ENCODE data around the gene UPF3A.

DNA sequence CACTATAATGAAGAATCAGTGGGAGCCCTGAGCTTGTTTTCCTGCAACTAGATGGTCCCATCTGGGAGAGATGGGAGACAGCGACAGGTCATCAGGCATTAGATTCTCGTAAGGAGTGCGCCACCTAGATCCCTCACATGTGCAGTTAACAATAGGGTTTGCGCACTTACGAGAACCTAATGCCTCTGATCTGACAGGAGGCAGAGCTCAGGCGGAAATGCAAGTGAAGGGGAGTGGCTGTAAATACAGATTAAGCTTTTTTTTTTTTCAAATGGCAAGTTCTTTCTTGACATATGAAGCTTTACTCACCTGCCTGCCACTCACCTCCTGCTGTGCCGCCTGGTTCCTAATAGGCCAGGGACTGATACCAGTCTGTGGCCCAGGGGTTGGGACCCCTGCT lies 32.3 kb upstream of the UPF3A start:
- TF ChIP-seq, protein P1, sequence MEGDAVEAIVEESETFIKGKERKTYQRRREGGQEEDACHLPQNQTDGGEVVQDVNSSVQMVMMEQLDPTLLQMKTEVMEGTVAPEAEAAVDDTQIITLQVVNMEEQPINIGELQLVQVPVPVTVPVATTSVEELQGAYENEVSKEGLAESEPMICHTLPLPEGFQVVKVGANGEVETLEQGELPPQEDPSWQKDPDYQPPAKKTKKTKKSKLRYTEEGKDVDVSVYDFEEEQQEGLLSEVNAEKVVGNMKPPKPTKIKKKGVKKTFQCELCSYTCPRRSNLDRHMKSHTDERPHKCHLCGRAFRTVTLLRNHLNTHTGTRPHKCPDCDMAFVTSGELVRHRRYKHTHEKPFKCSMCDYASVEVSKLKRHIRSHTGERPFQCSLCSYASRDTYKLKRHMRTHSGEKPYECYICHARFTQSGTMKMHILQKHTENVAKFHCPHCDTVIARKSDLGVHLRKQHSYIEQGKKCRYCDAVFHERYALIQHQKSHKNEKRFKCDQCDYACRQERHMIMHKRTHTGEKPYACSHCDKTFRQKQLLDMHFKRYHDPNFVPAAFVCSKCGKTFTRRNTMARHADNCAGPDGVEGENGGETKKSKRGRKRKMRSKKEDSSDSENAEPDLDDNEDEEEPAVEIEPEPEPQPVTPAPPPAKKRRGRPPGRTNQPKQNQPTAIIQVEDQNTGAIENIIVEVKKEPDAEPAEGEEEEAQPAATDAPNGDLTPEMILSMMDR (IDR thresholded peaks at IDR 0.05 in 2 of 3, conservative IDR thresholded peaks at IDR 0.05 in 1 of 3; ENCODE audit: insufficient read depth in 2 of 3, low read depth in 1 of 3, low read length in 3 of 3) = no peak
- no peak for TF ChIP-seq CGGBP1 (CRISPR knock-in tag; IDR thresholded peaks at IDR 0.05)
- TF ChIP-seq ZNF780A (CRISPR knock-in tag; IDR thresholded peaks at IDR 0.05) = no peak

Measured in K562 (cell line).